GM12878 (cell line): ENCODE measurements around the gene TACC3. TPM values are rescaled to one million over a fixed set of nuclear protein-coding genes. Genes with fewer than 3 reads are reported as not detected.
A peak's percentile ranks its signal among the peaks of the same experiment; 100 is the strongest.

Source experiments
- ATAC-seq: fragments of 200-7000 bp; cut with Tn5 transposase; 3 replicates; pipeline ENCODE4 v1.9.1; 2020; ENCODE audit warnings: mild to moderate bottlenecking, moderate library complexity
- BruUV-seq: library from RNA; stranded (reverse); fragments of 400-500 nt; replicated peaks from 2 replicates; lab custom pipeline; 2021; lab: Mats Ljungman, UMichigan
- CTCF ChIA-PET: fragments of 300-600 bp; sonication (Branson Sonifier 250); formaldehyde crosslinking; extraction: SDS; loops from one replicate; lab custom pipeline; 2021; ENCODE audit warnings: inconsistent platforms; lab: Yijun Ruan, JAX
- POLR2A ChIA-PET: fragments of 350-600 bp; formaldehyde crosslinking; extraction: SDS; loops from one replicate; lab custom pipeline; 2021; ENCODE audit warnings: inconsistent platforms; lab: Charles Lee
- RAD21 ChIA-PET: fragments of 300-600 bp; sonication (Branson Sonifier 250); formaldehyde crosslinking; loops from one replicate; lab custom pipeline; 2023; ENCODE audit warnings: antibody characterized with exemption; ENCODE audit not compliant: unreplicated experiment; lab: Charles Lee
- SMC1A ChIA-PET: fragments of 300-600 bp; sonication (Branson Sonifier 250); formaldehyde crosslinking; loops from one replicate; lab custom pipeline; 2023; ENCODE audit not compliant: unreplicated experiment, uncharacterized antibody; lab: Charles Lee
- DNase-seq: peaks from one replicate; pipeline ENCODE4 v3.0.0-alpha.2; 2011; ENCODE audit warnings: low read depth, low spot score
- FAIRE-seq: peaks from 3 replicates; lab custom pipeline; 2011; peaks lifted over from hg19 to GRCh38; lab: Jason Lieb, UNC
- H2AFZ ChIP-seq: 2 replicates; pipeline ENCODE4 v1.6.0; 2011; ENCODE audit warnings: low read depth, low read length, control low read depth; ENCODE audit not compliant: control insufficient read depth
- H3K27ac ChIP-seq: 2 replicates; pipeline ENCODE4 v1.5.1; 2011; ENCODE audit warnings: control low read depth; ENCODE audit not compliant: control insufficient read depth, insufficient read depth
- H3K27me3 ChIP-seq, 2 experiments: replicated peaks in 1 of 2; 2 replicates each; pipeline versions ENCODE4 v1.6.0 to v1.6.1; 2011; ENCODE audit warnings: low read length in 1 of 2; ENCODE audit not compliant: control insufficient read depth in 2 of 2, insufficient read depth in 2 of 2
- H3K36me3 ChIP-seq, 2 experiments: 2 replicates each; pipeline ENCODE4 v1.5.1; 2011; ENCODE audit warnings: low read length in 1 of 2; ENCODE audit not compliant: control insufficient read depth in 2 of 2, insufficient read depth in 2 of 2
- H3K4me1 ChIP-seq: 2 replicates; pipeline ENCODE4 v1.6.1; 2011; ENCODE audit warnings: mild to moderate bottlenecking, low read length, moderate library complexity, mixed read lengths; ENCODE audit not compliant: control insufficient read depth, insufficient read depth
- H3K4me2 ChIP-seq: 2 replicates; pipeline ENCODE4 v1.6.0; 2011; ENCODE audit warnings: control low read depth; ENCODE audit not compliant: control insufficient read depth, insufficient read depth
- H3K4me3 ChIP-seq: fragments of 200-600 bp; sonication (generic); 2 replicates; pipeline ENCODE4 v1.5.1; 2016
- H3K79me2 ChIP-seq: 2 replicates; pipeline ENCODE4 v1.6.0; 2011; ENCODE audit warnings: low read length; ENCODE audit not compliant: control insufficient read depth, insufficient read depth
- H3K9ac ChIP-seq: 2 replicates; pipeline ENCODE4 v1.8.0; 2011; ENCODE audit warnings: low read length, control low read depth, mixed read lengths; ENCODE audit not compliant: control insufficient read depth, insufficient read depth
- H3K9me3 ChIP-seq: replicated peaks from 3 replicates; pipeline ENCODE4 v1.5.1; 2011; ENCODE audit warnings: mild to moderate bottlenecking, low read length; ENCODE audit not compliant: control insufficient read depth, insufficient read depth
- H4K20me1 ChIP-seq: 2 replicates; pipeline ENCODE4 v1.6.0; 2011; ENCODE audit not compliant: control insufficient read depth, insufficient read depth
- BHLHE40 ChIP-seq, 2 experiments: fragments of 450-650 bp in 1 of 2; IDR thresholded peaks; 2 replicates each; pipeline ENCODE4 v1.6.1; 2011 to 2017; ENCODE audit warnings: low read depth in 2 of 2, borderline replicate concordance in 1 of 2, improper control_type of control experiment in 1 of 2, low read length in 1 of 2, mild to moderate bottlenecking in 1 of 2
- BRCA1 ChIP-seq: IDR thresholded peaks from 2 replicates; pipeline ENCODE4 v1.6.1; 2011; ENCODE audit warnings: low read depth, low read length, improper control_type of control experiment
- FOS ChIP-seq: IDR thresholded peaks from 3 replicates; pipeline ENCODE4 v1.6.1; 2011; ENCODE audit warnings: borderline replicate concordance; ENCODE audit not compliant: insufficient read length; ENCODE audit errors: extremely low read depth
- FOXK2 ChIP-seq: fragments of 450-650 bp; IDR thresholded peaks from 2 replicates; pipeline ENCODE4 v1.6.1; 2017; ENCODE audit warnings: mild to moderate bottlenecking, moderate library complexity
- MEF2A ChIP-seq: IDR thresholded peaks from 2 replicates; pipeline ENCODE4 v1.6.1; 2011; ENCODE audit warnings: low read depth, mild to moderate bottlenecking, low read length, moderate library complexity; ENCODE audit not compliant: insufficient read depth
- MTA2 ChIP-seq: fragments of 450-650 bp; IDR thresholded peaks from 2 replicates; pipeline ENCODE4 v1.6.1; 2016; ENCODE audit warnings: low read depth, mild to moderate bottlenecking, moderate library complexity
- SUZ12 ChIP-seq: fragments of 200-600 bp; sonication (generic); IDR thresholded peaks from one replicate; pipeline ENCODE4 v1.6.1; 2018; ENCODE audit warnings: antibody characterized with exemption, mild to moderate bottlenecking; ENCODE audit not compliant: unreplicated experiment
- TBL1XR1 ChIP-seq: IDR thresholded peaks from 2 replicates; pipeline ENCODE4 v1.6.1; 2012; ENCODE audit warnings: low read depth, low read length, improper control_type of control experiment
- USF1 ChIP-seq: IDR thresholded peaks from 2 replicates; pipeline ENCODE4 v1.6.1; 2011; ENCODE audit warnings: borderline replicate concordance, low read depth, mild to moderate bottlenecking, moderate library complexity, mixed read lengths, low read length; ENCODE audit not compliant: insufficient read depth; ENCODE audit errors: extremely low read length
- WGBS: methylation state at CpG from one replicate; pipeline ENCODE4 v1.1.6; 2016; ENCODE audit warnings: low lambda C conversion rate; ENCODE audit not compliant: insufficient replicate concordance, insufficient coverage; ENCODE audit errors: missing lambda C conversion rate; 5-methylcytosine and 5-hydroxymethylcytosine counted together
- in situ Hi-C: fragments of 300-500 bp; cut with MboI; formaldehyde crosslinking; loops from 9 replicates; pipeline ENCODE4 v1.14.3; 2018; ENCODE audit warnings: mixed read lengths
- intact Hi-C: fragments of 100-400 bp; cut with micrococcal nuclease; formaldehyde crosslinking; loops from one replicate; pipeline ENCODE4 v1.14.2; 2022; ENCODE audit not compliant: unreplicated experiment
- polyA plus RNA-seq, 11 experiments: library from polyadenylated mRNA; depleted of rRNA in 4 of 11; unstranded in 6 of 11; stranded (reverse) in 5 of 11; fragments of >200 nt; fragmentation: Nextera tagmentation in 4 of 11; fragmentation: Illumina TruSeq in 1 of 11; extraction: Ambion mirVana in 4 of 11; extraction: Trizol in 1 of 11; gene quantifications; 1 replicate in 1 of 11; 2 replicates in 10 of 11; pipeline versions ENCODE4 v1.2.1 to v1.2.3, GENCODE V29; 2011 to 2016; ENCODE audit warnings: inconsistent platforms in 2 of 11, missing spikeins in 2 of 11, low read depth in 1 of 11
- total RNA-seq, 4 experiments: library from RNA; depleted of rRNA in 3 of 4; stranded (reverse); fragments of >200 nt in 3 of 4; fragmentation: Illumina TruSeq in 1 of 4; extraction: Trizol in 1 of 4; gene quantifications; 2 replicates each; pipeline versions ENCODE4 v1.2.1 to v1.2.3, GENCODE V29; 2013 to 2021

Gene TACC3
- total and polyA plus RNA-seq, 10 of the 15 experiments (the other 5 are each of a cell fraction or from before 2014, with no cell fraction given): 2.8 to 121 (median 73.3) TPM

- RAD21 ChIA-PET: no interaction called here
- Histone ChIP-seq H3K27ac (no peak overlapping the region), H3K4me2 (no peak overlapping the region)
- TF ChIP-seq FOS (no peak), BHLHE40 (IDR thresholded peaks at IDR 0.05; ENCODE audit: borderline replicate concordance in 1 of 2, low read depth in 2 of 2, low read length in 1 of 2) (0 out of 4 replicates have a peak, but pooled peaks of 1 of the 2 experiments have one; percentile 13), MEF2A (no peak), USF1 (peak; percentile 55), FOXK2 (no peak), TBL1XR1 (no peak), MTA2 (no peak), BRCA1 (no peak), SUZ12 (no peak)
- TF ChIP-seq, all 136 proteins: peak for 2
- H2AFZ ChIP-seq: no peak overlapping the region
- no peaks in the 10 kb centered on the region for H3K9me3 ChIP-seq
- H3K27me3 ChIP-seq: no peaks in the 10 kb centered on the region; a peak in 1 of 4 replicates
- FAIRE-seq (no peak), ATAC-seq (no peak; the same call in 2 of the 3 replicates), DNase-seq (no peak)
- no peaks in the 10 kb centered on the region for H3K4me1 ChIP-seq
- H4K20me1 ChIP-seq: no peaks in the 10 kb centered on the region
- SMC1A ChIA-PET: no interaction called here
- in situ Hi-C loops (no loop called here), intact Hi-C loops (no loop called here)
- POLR2A ChIA-PET: no interaction called here
- no peak overlapping the region for H3K4me3 ChIP-seq
- H3K36me3 ChIP-seq: no peaks in the 10 kb centered on the region
- CTCF ChIA-PET: interaction anchor here (1.0 kb wide), 1 partner anchor 91 kb away, joined by 3 read pairs; no protein-coding TSS in a partner anchor
- no peaks in the 10 kb centered on the region for H3K79me2 ChIP-seq
- WGBS: 24% methylated on average over 10 of the region's 10 CpGs
- H3K9ac ChIP-seq: no peak overlapping the region
- BruUV-seq: no TSS peak
Observed at GRCh38 chr4:1784395-1784788, 63.1 kb downstream of the TACC3 start.
